Colon (tissue), 2 donors: Measurements from ENCODE around the gene ANKMY1.

Source experiments
- FAIRE-seq: peaks from 2 replicates; lab custom pipeline; 2012; peaks lifted over from hg19 to GRCh38; lab: Jason Lieb, UNC
- donor health status: control.
- donor health status: control.

The ANKMY1 gene

DNA sequence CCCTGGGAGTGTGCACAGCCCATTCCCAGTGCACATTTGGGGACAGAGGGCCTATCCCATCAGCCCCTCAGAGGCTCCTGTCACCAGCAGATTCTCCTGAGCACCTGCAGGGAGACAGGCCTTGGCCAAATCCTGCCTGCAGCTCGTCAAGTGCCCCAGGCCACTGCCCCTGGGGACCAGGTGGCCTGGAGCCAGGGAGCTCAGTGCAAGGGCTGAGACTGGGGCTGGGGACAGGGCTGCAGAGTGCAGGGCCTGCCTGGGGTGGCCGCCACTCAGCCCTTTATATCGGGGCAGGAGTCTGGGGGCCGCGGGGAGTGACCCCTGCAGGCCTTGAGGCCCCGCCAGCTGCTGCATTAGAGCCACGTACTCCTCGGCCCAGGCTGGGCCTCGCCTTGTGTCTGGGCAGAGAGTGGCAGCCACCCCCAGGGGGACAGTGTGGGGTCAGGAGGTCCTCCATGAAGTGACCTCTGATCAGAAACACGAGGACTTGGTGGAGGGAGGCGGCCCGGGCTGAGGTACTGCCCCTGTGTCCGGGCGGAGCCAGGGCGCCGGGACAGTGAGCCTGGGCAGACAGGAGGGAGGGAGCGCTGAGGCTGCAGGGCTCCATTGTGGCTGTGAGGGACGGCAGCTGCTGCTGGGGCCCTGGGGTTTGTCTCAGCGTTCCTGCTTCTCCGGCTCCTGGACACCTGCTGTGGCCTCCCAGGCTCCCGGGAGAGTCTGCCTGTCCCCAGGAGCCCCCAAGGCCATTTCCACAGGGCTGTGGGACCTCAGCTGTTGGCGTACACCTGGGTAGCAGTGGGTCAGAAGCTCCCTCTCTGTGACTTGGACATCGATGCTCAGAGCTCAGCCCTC lies 98.2 kb downstream of the ANKMY1 start:
- FAIRE-seq, result no peak

DNA sequence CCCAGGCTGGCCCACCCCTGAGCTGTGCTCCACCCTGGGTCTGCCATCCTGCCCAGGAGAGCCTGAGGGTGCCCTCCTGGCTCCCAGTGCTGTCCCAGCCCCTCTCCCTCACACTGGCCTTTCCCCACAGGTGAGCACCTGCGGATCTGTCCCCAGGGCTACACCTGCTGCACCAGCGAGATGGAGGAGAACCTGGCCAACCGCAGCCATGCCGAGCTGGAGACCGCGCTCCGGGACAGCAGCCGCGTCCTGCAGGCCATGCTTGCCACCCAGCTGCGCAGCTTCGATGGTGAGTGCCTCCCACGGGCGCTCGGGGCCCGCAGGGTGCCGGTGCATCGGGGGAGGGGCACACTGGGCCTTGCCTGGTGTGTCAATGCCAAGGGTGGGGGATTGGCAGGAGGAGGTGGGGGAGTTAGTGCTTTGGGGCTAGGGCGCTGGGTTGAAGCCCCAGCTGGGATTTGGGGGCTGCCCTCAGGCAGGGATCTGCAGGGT lies 98.8 kb downstream of the ANKMY1 start:
- no peak for FAIRE-seq

DNA sequence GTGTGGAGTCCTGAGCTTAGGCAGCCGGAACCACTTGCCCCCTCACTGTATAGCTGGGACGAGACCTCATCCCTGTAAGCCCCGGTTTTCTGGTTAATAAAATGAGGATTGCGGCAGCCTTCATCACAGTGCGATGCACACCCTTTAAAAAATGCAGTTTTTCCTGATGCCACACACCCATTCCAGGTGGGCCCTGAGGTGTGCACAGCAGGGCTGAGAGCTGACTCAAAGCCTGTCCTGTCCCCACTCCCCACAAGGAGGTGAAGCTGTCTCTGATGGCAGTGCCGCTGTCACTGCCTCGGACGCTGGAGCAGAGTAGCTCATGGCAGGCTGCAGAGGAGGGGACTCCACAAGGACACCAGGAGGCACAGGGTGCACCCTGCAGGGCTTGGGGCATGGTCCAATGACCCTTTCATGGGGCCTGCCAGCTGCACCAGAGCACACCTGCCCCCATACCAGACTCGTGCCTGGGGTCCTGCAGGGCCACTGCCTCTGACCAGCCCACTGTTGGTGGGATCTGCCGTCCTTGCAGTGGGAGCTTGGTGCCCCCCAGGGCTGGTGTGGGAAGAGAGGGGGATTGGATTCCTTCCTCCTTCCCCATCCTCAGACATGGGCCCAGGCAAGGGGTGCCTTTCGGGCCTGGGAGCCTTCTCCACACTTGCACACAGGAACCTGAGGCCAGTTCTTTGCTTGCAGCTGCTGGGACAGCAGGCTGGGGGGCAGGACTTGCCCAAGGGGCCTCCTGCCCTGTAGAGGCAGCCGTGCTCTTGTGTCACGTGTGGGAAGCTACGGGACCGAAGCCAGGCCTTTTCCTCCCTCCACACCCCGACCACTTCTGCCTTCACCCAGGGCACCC lies 99.5 kb downstream of the ANKMY1 start:
- no peak for FAIRE-seq

DNA sequence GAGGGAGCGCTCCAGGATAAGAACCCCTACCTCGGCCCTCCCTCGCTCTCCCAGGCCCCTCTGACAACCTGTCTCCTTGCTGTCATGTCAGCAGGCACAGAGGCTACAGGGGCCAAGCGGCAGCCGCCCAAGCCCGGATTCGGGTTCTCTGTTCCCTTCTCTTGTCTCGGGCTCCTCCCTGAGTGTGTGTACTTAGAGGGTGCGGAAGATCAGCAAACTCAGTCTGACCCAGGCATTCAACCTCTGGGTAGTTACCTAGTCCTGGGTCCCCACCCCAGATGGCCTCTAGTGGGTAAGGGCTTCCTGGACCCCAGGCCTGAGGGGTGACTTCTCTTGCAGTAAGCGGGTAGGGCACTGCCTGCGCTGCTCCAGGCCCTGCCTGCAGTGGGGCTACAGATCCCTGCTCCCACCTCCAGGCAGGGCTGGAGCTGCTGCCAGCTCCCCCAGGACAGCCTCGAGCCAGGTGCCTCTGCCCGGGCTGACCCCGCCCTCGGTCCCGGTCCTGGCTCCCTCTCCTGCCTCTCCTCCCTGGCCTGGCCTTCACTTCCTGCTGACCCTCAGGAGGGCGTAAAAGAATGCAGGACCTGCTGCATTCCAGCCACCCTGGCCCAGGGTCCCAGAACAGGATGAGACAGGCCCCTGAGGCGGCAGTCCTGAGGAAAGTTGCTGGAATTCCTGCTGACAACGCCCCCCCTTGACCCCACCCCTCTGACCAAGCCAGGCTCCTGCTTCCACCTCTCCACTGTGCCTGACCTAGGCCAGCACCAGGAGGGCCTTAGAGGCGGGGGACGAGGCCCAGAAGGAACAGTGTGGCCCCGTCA lies 100.4 kb downstream of the ANKMY1 start:
- no peak for FAIRE-seq

DNA sequence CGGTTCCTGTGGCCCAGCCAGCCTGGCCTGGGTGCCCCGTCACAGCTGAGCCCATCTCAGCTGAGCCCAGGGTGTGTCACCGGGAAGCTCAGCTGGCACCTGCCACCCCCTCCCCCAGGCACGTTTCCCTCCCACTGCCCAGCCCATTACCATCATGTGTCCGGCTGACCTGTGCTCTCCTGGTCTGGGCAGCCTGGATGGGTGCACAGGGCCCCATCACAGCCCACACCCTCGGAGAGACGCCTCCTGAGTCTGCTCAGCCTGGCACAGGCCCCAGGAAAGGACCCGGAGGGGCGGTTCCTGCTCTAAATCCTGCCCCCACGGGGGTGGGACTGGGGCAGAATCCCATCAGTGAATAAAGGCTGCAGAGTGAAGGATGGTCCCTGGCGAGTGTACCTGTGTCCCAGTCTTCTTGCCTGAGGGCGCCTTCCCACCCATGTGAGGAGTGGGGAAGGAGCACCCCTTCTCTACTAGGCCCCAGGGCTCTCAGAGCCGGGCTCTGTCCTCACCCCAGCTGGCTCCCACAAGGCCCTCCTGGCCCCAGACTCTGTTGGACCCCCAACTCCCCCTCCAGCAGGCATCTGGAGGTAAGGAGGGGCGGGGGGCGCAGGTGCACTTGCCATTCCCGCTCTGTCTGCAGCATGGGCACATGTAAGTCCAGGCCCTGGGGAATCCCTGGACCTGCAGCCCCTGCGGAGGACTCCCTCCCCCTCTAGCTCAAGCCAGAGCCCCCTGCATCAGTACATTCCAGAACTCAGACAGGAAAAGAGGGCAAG lies 101.2 kb downstream of the ANKMY1 start:
- no peak for FAIRE-seq

DNA sequence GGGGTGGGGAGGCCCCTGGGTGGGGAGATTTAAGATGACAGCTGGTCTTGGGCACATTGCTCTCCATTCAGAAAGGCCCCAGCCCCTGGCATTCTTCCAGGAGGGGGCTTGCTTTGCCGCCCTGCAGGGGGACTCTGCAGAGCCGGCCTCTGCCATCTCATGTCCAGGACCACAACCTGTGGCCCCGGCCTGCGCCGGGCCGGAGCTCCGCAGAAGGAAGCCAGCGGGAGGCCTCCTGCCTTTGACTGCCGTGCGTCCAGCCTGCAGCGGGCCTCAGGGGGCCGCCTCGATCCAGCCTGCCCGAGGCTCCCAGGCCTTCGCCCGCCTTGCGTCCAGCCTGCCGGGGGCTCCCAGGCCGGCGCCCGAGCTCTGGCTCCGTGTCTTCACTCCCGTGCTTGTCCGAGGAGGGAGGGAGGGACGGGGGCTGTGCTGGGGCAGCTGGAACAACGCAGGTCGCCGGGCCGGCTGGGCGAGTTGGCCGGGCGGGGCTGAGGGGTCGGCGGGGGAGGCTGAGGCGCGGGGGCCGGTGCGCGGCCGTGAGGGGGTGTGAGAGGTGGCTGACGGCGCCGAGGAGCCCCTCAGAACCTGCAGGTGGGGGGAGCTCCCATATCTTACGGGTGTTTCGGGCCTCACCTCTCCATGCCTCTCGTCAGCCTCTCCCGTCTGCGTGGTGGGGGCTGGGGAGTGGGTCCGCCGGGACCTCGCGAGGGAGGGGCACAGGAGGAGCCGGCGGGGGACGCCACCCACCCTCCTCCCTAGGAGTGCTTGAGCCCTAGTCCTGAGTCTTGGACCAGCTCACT lies 101.9 kb downstream of the ANKMY1 start:
- no peak for FAIRE-seq

DNA sequence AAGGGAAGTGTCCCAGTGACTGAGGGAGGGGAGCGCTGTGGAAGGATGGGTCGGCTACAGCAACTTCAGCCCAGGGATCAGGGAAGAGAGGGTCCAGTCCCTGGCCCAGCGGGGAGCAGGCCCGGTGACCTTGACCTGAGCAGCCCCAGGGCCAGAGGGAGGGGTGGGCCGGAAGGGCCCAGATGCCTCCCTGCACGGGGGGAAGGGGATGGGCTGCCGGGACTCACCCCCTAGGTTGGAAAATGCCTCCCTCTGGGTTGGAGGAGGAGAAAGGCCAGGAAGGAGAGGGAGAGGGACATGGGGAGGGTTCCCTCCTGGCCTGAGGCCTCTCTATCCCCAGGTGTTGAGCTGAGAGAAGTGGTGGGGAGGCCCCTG lies 102.5 kb downstream of the ANKMY1 start:
- no peak for FAIRE-seq

DNA sequence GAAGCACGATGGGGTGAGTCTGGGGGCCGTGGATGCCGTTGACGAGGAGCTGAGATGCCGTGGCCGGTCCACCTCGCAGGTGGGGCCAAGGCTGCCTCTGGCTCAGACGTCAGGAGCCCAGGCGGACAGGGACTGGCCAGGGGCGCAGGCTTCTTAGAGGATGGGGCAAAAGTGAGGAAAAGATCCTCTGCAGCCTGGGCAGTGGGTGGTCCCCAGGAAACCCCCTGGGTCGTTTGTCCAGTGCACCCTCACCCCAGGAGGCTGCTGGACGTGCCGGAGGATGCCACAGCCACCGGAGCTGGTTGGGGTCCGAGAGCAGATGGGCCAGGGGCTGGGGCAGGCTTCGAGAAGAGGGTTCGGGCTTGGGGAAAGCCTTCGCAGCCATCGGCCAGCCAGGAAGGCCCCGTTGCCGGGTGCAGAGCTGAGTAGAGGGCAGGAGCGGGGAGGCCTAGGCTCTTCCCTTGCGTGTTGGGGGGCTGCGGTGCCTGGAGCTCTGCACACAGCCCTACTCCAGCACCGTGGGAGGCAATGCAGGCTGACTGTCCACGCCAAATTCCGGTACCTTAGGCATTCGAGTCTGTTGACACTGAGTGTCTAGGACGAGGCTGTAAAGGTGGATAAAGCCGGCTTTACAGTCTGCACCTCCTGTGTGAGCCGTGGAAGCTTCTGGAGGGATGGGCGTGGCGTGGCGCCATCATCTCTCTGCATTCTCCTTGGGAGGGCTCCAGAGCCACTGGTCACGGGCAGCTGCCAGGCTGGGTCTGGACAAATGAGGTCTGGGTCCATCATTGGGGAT lies 103.5 kb downstream of the ANKMY1 start:
- FAIRE-seq, result no peak

DNA sequence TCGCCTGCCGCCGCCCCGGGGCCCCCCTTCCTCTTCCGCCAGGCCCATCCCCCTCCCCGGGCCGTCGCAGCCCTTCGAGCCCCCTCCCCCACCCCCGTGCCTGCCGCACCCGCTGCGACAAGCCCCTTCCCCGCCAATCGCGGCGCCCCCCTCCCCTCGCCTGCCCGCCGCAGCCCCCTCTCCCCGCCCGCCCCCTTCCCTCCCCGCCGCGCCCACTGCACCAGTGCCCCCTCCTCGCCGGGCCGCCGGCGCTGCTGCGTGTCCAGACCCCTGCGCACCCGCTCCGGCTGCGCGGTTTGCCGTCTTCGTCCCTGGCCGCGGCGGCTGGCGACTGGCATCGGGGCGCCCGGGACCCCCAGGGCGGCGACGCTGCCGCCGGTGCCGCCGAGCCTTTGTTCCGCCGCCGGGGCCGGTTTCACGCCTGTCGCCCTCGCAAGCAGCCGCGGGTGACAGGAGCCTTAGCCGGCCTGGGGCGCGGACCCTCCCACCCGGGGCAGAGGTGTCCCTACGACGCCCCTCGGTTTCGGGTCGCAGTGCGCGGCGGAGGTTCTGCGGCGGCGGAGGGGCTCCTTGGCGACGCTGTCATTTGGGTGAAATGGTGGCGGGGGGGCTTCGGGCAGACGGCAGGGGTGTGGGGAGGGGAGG lies 104.2 kb downstream of the ANKMY1 start:
- FAIRE-seq, result no peak

DNA sequence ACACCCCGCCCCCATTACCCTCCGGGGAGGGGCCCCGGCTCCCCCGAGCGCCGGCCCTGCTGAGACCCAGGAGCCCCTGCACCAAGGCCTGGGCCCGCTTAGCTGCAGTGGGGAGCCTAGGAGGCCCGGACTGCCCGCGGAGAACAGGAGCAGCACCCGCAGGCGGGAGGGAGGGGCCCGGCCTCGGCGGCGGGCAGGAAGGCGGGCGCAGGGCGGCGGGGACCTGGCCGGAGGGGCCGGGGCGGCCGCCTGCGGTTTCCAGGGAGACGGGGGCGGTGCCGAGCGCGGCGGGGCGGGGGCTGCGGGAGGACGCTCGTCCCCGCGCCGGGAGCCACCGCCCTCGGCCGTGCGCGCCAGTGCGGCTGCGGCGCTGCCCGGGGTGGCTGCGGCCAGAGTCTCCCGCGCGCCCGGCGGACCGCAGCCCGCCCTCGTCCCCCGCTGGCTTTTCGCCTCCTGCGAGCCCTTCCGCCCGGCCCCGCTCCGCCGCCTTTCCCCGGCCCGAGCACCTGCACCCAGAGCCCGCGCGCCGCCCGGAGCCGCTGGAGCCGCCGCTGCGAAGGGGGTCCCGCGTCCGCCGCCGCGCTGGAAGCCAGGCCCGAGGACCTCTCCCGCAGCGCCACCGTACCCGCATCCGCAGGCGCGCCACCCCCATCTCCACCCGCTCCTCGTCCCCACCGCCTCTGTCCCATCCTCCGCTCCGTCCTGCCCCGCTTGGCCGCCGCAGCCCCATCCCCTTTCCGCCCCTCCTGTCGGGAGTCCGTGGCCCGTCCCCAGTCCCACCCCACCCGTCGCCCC lies 105.1 kb downstream of the ANKMY1 start:
- FAIRE-seq, result no peak

DNA sequence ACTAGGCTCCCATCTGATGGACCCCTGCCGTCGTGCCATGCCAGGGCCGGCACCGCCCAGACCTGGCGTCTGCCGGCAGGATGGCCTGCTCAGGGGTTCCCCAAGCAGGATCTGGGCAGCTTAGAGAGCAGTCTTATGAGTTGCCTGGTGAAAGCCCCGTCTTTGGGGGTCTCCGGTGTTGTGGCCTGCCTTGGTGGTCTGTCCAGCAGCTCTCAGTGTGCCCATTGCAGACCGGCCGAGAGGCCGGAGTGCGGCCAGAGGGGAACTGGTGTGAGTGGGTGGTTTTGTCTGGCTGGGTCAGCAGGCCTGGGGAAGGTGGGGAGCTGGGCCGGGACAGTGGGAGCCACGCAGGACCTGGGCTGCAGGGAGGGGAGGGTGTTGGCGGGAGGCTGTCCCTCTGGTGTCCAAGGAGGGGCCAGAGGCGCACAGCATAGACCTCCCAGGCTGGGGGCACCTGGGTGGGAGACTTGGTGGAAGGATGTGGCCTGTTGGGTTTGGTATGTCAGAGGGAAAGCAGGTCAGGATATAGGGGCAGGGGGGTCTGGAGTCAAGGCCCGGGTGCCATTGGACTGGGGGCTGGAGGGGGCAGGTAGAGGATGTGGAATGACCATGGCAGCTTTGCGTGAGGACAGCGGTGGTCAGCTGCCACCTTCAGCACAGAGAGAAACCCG lies 105.9 kb downstream of the ANKMY1 start:
- no peak for FAIRE-seq

DNA sequence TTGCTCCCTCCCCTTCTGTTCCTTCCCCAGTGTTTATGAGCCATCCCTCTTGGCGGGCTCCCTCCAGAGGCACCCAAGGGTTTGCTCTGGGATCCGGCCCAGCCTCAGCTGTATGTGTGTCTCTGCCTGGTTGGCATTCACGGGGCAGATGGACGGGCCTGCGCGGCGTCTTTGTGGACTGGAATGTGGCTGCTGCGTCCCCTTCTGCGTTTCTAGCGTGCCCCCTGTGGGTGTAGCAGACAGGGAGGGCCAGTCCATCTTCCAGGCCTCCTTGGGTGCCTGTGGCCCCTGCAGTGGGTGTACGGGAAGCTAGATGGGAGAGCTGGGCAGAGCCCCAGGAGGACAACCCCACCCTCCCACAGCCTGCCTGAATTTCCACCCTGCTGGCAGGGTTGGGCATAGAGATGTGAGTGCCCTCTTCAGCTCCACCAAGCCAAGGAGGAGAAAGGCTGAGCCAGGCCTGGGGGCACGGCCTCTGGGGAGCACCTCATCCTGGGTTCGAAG lies 106.6 kb downstream of the ANKMY1 start:
- no peak for FAIRE-seq

DNA sequence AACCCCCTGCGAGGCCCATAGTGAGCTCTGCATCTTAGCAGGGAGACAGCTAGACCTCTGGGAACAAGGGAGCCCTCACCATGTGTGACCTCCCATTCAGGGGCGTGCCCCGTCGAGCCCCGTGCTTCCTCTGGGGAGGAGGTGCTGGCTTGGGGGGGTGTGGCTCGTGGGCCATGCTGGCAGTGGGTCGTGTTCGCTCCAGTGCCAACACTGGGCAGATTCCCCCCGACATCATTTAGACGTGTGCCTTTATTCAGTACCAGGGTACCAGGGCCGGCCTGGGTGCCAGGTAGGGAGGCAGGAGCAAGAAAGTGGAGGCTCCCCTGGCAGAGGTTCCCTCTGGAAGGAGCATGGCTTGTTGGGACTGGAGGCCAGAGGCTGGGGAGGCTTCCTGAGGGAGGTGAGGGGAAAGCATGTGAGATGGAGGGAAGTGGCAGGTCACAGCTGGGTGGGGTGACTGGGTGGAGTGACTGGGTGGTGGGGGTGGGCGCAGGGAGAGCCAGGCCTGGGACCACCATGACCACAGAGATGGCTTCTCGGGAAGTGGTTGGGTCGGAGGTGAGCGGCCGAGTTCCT lies 107.2 kb downstream of the ANKMY1 start:
- no peak for FAIRE-seq

DNA sequence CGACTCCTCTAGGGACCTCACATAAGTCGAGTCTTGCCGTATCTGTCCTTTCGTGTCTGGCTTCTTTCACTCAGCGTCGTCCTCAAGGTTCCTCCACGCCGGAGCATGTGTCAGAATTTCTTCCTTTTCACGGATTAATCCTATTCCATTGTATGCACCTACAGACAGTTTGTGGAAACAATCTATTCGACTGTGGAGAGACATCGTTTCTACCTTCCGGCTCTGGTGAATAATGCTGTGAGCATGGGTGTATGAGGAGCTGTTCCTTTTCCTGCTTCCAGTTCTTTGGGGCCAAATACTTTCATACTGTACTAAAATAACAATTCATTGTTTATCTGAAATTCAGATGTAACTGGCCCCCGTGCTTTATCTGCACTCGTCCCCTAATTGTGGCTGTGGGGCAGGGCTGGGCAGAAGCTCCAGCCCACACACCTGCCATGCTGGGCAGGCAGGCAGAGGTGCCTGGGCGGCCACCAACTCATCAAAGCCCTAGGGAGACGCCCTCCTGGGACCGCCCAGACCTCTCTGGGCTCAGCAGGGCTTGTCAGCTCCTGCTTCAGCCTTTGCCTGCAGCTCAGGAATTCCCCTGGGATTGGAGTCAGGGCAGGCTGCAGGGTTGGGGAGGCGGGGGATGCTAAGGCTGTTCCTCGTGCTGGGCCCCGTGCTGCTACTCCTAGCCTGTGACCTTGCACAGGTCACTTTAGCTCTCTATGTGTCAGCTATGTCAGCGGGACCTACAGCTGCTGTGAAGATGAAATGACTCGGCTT lies 107.8 kb downstream of the ANKMY1 start:
- no peak for FAIRE-seq

DNA sequence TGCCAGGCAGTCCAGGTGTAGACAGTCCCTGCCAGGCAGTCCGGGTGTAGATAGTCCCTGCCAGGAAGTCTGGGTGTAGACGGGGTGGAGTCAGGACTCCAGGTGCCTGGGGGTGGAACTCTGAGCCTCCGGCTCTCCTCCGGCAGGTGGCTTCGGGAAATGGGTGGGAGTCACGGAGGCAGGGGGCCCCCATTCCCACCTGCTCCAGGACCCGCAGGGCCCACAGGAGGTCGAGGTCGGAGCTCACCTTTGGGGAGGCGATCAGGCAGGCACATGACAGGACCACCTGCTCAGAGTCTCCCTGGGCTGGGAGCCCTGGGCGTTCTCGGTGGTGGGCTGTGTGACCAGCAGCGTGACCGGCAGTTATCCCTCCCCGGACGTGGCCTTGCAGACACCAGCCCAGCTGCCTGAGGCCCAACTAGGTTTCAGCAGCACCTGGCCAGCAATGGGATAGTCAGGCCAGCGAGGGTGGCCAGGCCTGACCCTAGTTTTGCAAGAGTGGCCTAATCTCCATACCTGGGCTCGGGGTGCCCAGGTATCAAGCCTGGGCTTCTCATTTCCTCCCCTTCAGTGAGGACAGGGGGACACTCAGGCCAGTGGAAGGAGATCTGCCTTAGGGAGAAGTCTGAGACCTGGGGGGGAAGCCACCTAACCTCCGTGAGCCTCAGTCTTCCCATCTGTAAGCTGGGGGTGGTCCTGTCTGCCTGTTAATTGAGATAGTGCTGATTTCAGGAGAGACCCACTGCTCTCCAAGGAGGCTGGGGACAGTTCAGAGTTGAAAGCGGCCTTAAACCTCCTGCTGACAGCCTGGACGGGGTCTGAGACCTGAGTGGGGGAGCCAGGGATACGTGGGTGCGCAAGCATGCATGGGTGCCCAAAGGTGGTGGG lies 109.2 kb downstream of the ANKMY1 start:
- no peak for FAIRE-seq

DNA sequence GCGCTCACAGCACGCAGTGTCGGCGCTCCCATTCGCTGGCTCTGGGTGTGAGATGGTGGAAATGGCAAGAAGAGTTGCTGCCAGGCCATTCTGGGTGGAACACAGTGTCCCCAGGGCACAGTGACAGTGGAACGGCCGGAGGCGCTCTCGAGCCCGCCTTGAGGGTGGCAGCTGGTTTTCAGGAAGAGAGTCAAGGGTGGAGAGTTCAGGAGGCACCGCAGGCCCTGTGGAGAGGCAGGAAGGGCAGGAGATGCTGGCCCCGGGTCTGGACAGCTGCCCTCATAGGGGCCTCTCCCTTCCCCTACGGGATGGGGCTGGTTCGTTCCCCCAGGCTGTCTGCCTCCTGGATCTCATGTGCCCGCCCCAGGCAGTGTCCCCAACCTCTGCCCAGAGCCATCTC lies 109.9 kb downstream of the ANKMY1 start:
- FAIRE-seq, result no peak
